HepG2 (cell line): ENCODE results near the gene GJD4. TPM values are rescaled to one million over a fixed set of nuclear protein-coding genes. Genes with fewer than 3 reads are reported as not detected.

ENCODE experiments used
- ATAC-seq: fragments of 200-7000 bp; cut with Tn5 transposase; 3 replicates; pipeline ENCODE4 v1.9.1; 2020; ENCODE audit warnings: mild to moderate bottlenecking, moderate library complexity
- BruUV-seq: library from RNA; stranded (reverse); fragments of 400-500 nt; replicated peaks from 2 replicates; lab custom pipeline; 2021; lab: Mats Ljungman, UMichigan
- CTCF ChIA-PET: fragments of 300-600 bp; formaldehyde crosslinking; extraction: SDS; loops from one replicate; lab custom pipeline; 2021; ENCODE audit warnings: low total read pairs, inconsistent platforms, low intra/inter-chr PET ratio; lab: Yijun Ruan, JAX
- POLR2A ChIA-PET: fragments of 350-600 bp; sonication (Branson Sonifier 250); formaldehyde crosslinking; loops from one replicate; lab custom pipeline; 2020; ENCODE audit warnings: antibody characterized with exemption, inconsistent platforms; lab: Yijun Ruan, JAX
- DNase-seq: peaks from one replicate; pipeline ENCODE4 v3.0.0-alpha.2; 2015; ENCODE audit warnings: low spot score
- FAIRE-seq: peaks from 3 replicates; lab custom pipeline; 2011; peaks lifted over from hg19 to GRCh38; lab: Jason Lieb, UNC
- H2AFZ ChIP-seq: one replicate; pipeline ENCODE4 v1.6.1; 2011; ENCODE audit warnings: low read length, inconsistent platforms
- H3K27ac ChIP-seq: fragments of 300-600 bp; 3 replicates; pipeline ENCODE4 v1.8.0; 2011; ENCODE audit warnings: mixed run types, mild to moderate bottlenecking, mixed read lengths, low read length, inconsistent platforms; ENCODE audit not compliant: insufficient read depth; ENCODE audit errors: extremely low read length
- H3K27me3 ChIP-seq, 2 experiments: fragments of 200-600 bp in 1 of 2; 2 replicates in 1 of 2; 3 replicates in 1 of 2; pipeline versions ENCODE4 v1.6.0 to v1.8.0; 2011; ENCODE audit warnings: low read length in 2 of 2, mild to moderate bottlenecking in 2 of 2, moderate library complexity in 2 of 2, inconsistent platforms in 1 of 2; ENCODE audit not compliant: insufficient read depth in 2 of 2, control insufficient read depth in 1 of 2
- H3K36me3 ChIP-seq, 2 experiments: fragments of 200-600 bp in 1 of 2; replicated peaks in 1 of 2; 2 replicates in 1 of 2; 3 replicates in 1 of 2; pipeline versions ENCODE4 v1.5.1 to v1.8.0; 2011; ENCODE audit warnings: low read length in 2 of 2, inconsistent platforms in 1 of 2; ENCODE audit not compliant: insufficient read depth in 2 of 2, control insufficient read depth in 1 of 2
- H3K4me1 ChIP-seq: 2 replicates; pipeline ENCODE4 v1.5.1; 2012; ENCODE audit warnings: low read length, inconsistent platforms; ENCODE audit not compliant: insufficient read depth
- H3K4me2 ChIP-seq: 2 replicates; pipeline ENCODE4 v1.6.0; 2011; ENCODE audit warnings: low read depth, low read length, inconsistent platforms
- H3K4me3 ChIP-seq, 3 experiments: fragments of 200-600 bp in 1 of 3; sonication (generic), shearing (Covaris generic) in 1 of 3; replicated peaks in 1 of 3; 2 replicates each; pipeline ENCODE4 v1.5.1; 2011 to 2016; ENCODE audit warnings: low read length in 3 of 3, inconsistent platforms in 2 of 3, low read depth in 2 of 3, mild to moderate bottlenecking in 2 of 3, control low read depth in 1 of 3, mixed read lengths in 1 of 3; ENCODE audit not compliant: insufficient read depth in 1 of 3
- H3K79me2 ChIP-seq: one replicate; pipeline ENCODE4 v1.6.1; 2011; ENCODE audit warnings: low read length, inconsistent platforms; ENCODE audit not compliant: insufficient read depth
- H3K9ac ChIP-seq: 2 replicates; pipeline ENCODE4 v1.6.0; 2011; ENCODE audit warnings: mild to moderate bottlenecking, low read depth, low read length, inconsistent platforms; ENCODE audit not compliant: insufficient read depth
- H3K9me3 ChIP-seq: 2 replicates; pipeline ENCODE4 v1.5.1; 2012; ENCODE audit warnings: mild to moderate bottlenecking, low read length
- H4K20me1 ChIP-seq: 2 replicates; pipeline ENCODE4 v1.6.0; 2011; ENCODE audit warnings: inconsistent platforms, mild to moderate bottlenecking, low read length, moderate library complexity; ENCODE audit not compliant: insufficient read depth
- BCL6 ChIP-seq: IDR thresholded peaks from 2 replicates; pipeline ENCODE4 v1.6.1; 2016; ENCODE audit warnings: missing genetic modification reagents, missing compliant biosample characterization
- RBFOX2 ChIP-seq: fragments of 200-400 bp; formaldehyde crosslinking; IDR thresholded peaks from 2 replicates; pipeline ENCODE4 v1.6.1; 2017; ENCODE audit warnings: low read depth, mild to moderate bottlenecking, low read length
- RBM22 ChIP-seq: fragments of 200-400 bp; formaldehyde crosslinking; optimal IDR thresholded peaks from 2 replicates; pipeline ENCODE3; 2017; ENCODE audit warnings: mild to moderate bottlenecking, low read length, moderate library complexity
- RFXANK ChIP-seq: IDR thresholded peaks from 2 replicates; pipeline ENCODE4 v1.6.1; 2016
- SKI ChIP-seq: fragments of 450-650 bp; IDR thresholded peaks from one replicate; pipeline ENCODE4 v1.6.1; 2018; ENCODE audit warnings: mild to moderate bottlenecking; ENCODE audit not compliant: partially characterized antibody
- SSRP1 ChIP-seq: IDR thresholded peaks from 2 replicates; pipeline ENCODE4 v1.6.1; 2016; ENCODE audit warnings: control low read depth
- ZFP90 ChIP-seq: sonication (generic); formaldehyde crosslinking; IDR thresholded peaks from 2 replicates; pipeline ENCODE4 v1.8.0; 2022; ENCODE audit warnings: missing genetic modification reagents, mild to moderate bottlenecking, inconsistent platforms, borderline replicate concordance
- ZNF24 ChIP-seq: fragments of 450-650 bp; IDR thresholded peaks from 2 replicates; pipeline ENCODE4 v1.6.1; 2017; ENCODE audit warnings: antibody characterized with exemption, mild to moderate bottlenecking
- ZNF354B ChIP-seq: sonication (generic); formaldehyde crosslinking; IDR thresholded peaks from 2 replicates; pipeline ENCODE4 v1.8.0; 2022; ENCODE audit warnings: mild to moderate bottlenecking, missing genetic modification reagents
- ZNF589 ChIP-seq: sonication (generic); formaldehyde crosslinking; conservative IDR thresholded peaks from 2 replicates; pipeline ENCODE4 v1.8.0; 2022; ENCODE audit warnings: mild to moderate bottlenecking, moderate library complexity, missing genetic modification reagents
- ZNF713 ChIP-seq: sonication (generic); formaldehyde crosslinking; IDR thresholded peaks from 2 replicates; pipeline ENCODE4 v1.4.0; 2020; ENCODE audit warnings: mild to moderate bottlenecking, missing genetic modification reagents
- WGBS: methylation state at CpG from one replicate; pipeline ENCODE4 v1.1.6; 2017; ENCODE audit warnings: low lambda C conversion rate; 5-methylcytosine and 5-hydroxymethylcytosine counted together
- in situ Hi-C: cut with HindIII; loops from 2 replicates; pipeline ENCODE4 v1.10.0; 2017; ENCODE audit warnings: low pct_unique_long_range_greater_than_20kb; ENCODE audit not compliant: extremely low pct_ligation_motif_present
- intact Hi-C: fragments of 100-400 bp; cut with micrococcal nuclease; formaldehyde crosslinking; loops from one replicate; pipeline ENCODE4 v1.10.0; 2022; ENCODE audit not compliant: unreplicated experiment
- polyA plus RNA-seq, 8 experiments: library from polyadenylated mRNA; depleted of rRNA in 3 of 8; stranded (reverse) in 7 of 8; unstranded in 1 of 8; fragments of >200 nt; fragmentation: Illumina TruSeq in 4 of 8; extraction: Trizol in 4 of 8; gene quantifications; 2 replicates each; pipeline versions ENCODE4 v1.2.1 to v1.2.3, GENCODE V29; 2011 to 2016; ENCODE audit warnings: low read depth in 4 of 8, missing spikeins in 1 of 8, mixed read lengths in 1 of 8; ENCODE audit not compliant: insufficient read depth in 1 of 8
- total RNA-seq, 5 experiments: library from RNA; depleted of rRNA; stranded (reverse); fragments of >200 nt; fragmentation: Illumina TruSeq; extraction: Trizol; gene quantifications; 2 replicates each; pipeline ENCODE4 v1.2.3, GENCODE V29; 2016; ENCODE audit warnings: low read depth in 1 of 5
- TF ChIP-seq, protein P1 (sequence below): sonication (generic); formaldehyde crosslinking; IDR thresholded peaks from 2 replicates; pipeline ENCODE4 v1.8.0; 2022; ENCODE audit warnings: missing genetic modification reagents, mild to moderate bottlenecking, inconsistent platforms, borderline replicate concordance
- TF ChIP-seq, protein P2 (sequence below): sonication (generic); formaldehyde crosslinking; IDR thresholded peaks from 2 replicates; pipeline ENCODE4 v1.5.1; 2020; ENCODE audit warnings: missing genetic modification reagents, mild to moderate bottlenecking, borderline replicate concordance

GJD4 gene
- total and polyA plus RNA-seq, 2 of the 13 experiments (the other 11 are each of a cell fraction or from before 2014, with no cell fraction given), result not detected

DNA sequence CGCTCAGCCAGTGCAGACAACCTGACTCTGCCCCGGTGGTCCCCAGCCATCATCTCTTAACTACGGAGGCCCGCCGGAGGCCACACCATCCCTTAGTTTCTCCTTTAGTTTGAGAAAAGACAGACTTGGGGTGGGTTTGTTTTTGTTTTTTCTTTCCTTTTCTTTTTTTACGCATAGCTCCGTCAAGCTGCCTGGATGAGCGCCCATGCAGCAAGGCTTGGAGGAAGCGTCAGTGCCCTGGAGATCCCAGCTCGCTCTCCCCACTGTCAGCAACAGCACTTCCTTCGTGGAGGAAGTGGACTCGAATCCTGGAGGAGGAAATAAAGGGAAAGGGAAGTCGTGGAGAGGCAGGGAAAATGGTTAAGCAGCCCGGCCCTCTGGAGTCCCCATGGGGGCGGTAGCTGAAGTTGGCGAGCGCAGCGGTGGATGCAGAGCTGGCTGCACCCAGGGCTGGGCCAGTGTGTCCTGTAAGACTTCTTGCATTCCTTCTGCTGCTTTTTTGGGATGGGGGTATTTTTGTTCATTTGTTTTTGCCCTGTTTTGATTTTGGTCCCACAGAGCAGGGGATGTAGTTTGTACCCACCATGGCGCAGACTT, 35.9 kb upstream of the GJD4 start:
- TF ChIP-seq SKI, result no peak
- peak; percentile 37 for TF ChIP-seq RBM22
- no peaks in the 10 kb centered on the region for H3K27me3 ChIP-seq
- ATAC-seq (no peak), FAIRE-seq (no peak), DNase-seq (no peak)
- no peak overlapping the region for H3K4me2 ChIP-seq
- in situ Hi-C loops, result loop anchor here (25.0 kb wide), 1 partner anchor 457 kb away; no protein-coding TSS in a partner anchor
- H3K9me3 ChIP-seq, result no peaks in the 10 kb centered on the region
- BruUV-seq, result no TSS peak
- no peak overlapping the region for H2AFZ ChIP-seq
- no peaks in the 10 kb centered on the region for H4K20me1 ChIP-seq
- ChIA-PET CTCF (no interaction called here), POLR2A (no interaction called here)
- no peaks in the 10 kb centered on the region for H3K79me2 ChIP-seq
- no peaks in the 10 kb centered on the region for H3K4me1 ChIP-seq
- no peak overlapping the region for H3K4me3 ChIP-seq
- intact Hi-C loops, result no loop called here
- WGBS, result 98% methylated on average over 19 of the region's 19 CpGs
- H3K9ac ChIP-seq, result no peak overlapping the region
- no peak overlapping the region for H3K27ac ChIP-seq
- peaks cover 21 to 51% of the 10 kb centered on the region in 2 experiments for H3K36me3 ChIP-seq

DNA sequence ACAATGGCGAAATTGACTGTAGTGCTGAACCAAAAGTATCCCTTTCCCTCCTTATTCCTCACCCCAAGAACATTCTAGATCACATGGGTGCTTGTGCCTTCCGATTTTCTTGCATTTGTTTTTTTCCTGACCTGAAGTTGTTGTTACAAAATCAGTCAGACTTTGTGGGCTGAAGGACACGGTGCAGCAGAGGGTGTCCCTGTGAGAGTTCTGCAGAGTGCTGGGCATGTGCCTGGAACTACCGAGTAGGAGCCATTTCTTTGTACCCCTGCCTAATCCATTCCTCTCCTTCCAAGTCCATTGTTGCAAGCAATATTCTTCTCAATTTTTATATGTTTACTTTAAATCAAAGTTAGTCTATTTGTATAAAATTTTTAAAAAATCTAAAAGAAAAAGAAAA, 35.3 kb upstream of the GJD4 start:
- Histone ChIP-seq H3K27me3 (no peaks in the 10 kb centered on the region), H2AFZ (no peak overlapping the region), H3K79me2 (no peaks in the 10 kb centered on the region), H3K4me3 (no peak overlapping the region), H3K9me3 (no peaks in the 10 kb centered on the region), H3K36me3 (peaks cover 16 to 45% of the 10 kb centered on the region in 2 experiments), H3K27ac (no peak overlapping the region), H3K4me1 (no peaks in the 10 kb centered on the region), H3K9ac (no peak overlapping the region), H3K4me2 (no peak overlapping the region), H4K20me1 (no peaks in the 10 kb centered on the region)
- DNase-seq (no peak), FAIRE-seq (no peak), ATAC-seq (no peak)
- ChIA-PET CTCF (no interaction called here), POLR2A (no interaction called here)
- 93% methylated on average over 4 of the region's 4 CpGs for WGBS
- intact Hi-C loops, result no loop called here
- TF ChIP-seq ZNF713, result no peak
- TF ChIP-seq SSRP1 (CRISPR knock-in tag), result no peak
- no peak for TF ChIP-seq RBFOX2
- no peak for TF ChIP-seq ZNF589
- no peak for TF ChIP-seq ZNF354B (CRISPR knock-in tag)
- no peak for TF ChIP-seq BCL6 (CRISPR knock-in tag)
- no peak for TF ChIP-seq ZNF24
- no peak for TF ChIP-seq RFXANK (CRISPR knock-in tag)
- TF ChIP-seq, protein P1, sequence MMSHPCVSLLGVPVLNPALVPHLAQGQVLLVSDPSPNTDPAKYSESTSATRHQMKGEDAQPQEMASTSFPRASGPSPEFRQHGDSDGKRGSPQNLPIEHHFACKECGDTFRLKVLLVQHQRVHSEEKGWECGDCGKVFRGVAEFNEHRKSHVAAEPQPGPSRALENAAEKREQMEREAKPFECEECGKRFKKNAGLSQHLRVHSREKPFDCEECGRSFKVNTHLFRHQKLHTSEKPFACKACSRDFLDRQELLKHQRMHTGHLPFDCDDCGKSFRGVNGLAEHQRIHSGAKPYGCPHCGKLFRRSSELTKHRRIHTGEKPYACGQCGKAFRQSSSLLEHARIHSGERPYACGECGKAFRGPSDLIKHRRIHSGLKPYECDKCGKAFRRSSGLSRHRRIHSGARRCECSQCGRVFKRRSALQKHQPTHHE (CRISPR knock-in tag), result no peak
- TF ChIP-seq ZFP90, result no peak
- TF ChIP-seq, protein P2, sequence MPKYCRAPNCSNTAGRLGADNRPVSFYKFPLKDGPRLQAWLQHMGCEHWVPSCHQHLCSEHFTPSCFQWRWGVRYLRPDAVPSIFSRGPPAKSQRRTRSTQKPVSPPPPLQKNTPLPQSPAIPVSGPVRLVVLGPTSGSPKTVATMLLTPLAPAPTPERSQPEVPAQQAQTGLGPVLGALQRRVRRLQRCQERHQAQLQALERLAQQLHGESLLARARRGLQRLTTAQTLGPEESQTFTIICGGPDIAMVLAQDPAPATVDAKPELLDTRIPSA (CRISPR knock-in tag), result no peak
- BruUV-seq, result no TSS peak
- in situ Hi-C loops, result loop anchor here (25.0 kb wide), 1 partner anchor 458 kb away; no protein-coding TSS in a partner anchor
